Glutamatergic neuron (in vitro differentiated cells): Measurements from ENCODE around the gene AP5Z1. TPM values are rescaled to one million over a fixed set of nuclear protein-coding genes. Genes with fewer than 3 reads are reported as not detected.

Experiments used
- DNase-seq: peaks from one replicate; pipeline ENCODE4 v3.0.0; 2022
- H3K27ac Mint-ChIP-seq: one replicate; pipeline ENCODE4 v1.8.0; 2020; ENCODE audit warnings: mild to moderate bottlenecking, mixed read lengths, inconsistent platforms; ENCODE audit not compliant: unreplicated experiment
- H3K27me3 Mint-ChIP-seq: one replicate; pipeline ENCODE4 v1.8.0; 2020; ENCODE audit warnings: mild to moderate bottlenecking, moderate library complexity, mixed read lengths, inconsistent platforms; ENCODE audit not compliant: unreplicated experiment
- H3K36me3 Mint-ChIP-seq: one replicate; pipeline ENCODE4 v1.8.0; 2020; ENCODE audit warnings: mild to moderate bottlenecking, mixed read lengths, inconsistent platforms; ENCODE audit not compliant: unreplicated experiment
- H3K4me1 Mint-ChIP-seq: one replicate; pipeline ENCODE4 v1.8.0; 2020; ENCODE audit warnings: mild to moderate bottlenecking, low read depth, mixed read lengths, inconsistent platforms; ENCODE audit not compliant: unreplicated experiment
- H3K4me3 Mint-ChIP-seq: one replicate; pipeline ENCODE4 v1.8.0; 2020; ENCODE audit warnings: mild to moderate bottlenecking, mixed read lengths, inconsistent platforms; ENCODE audit not compliant: unreplicated experiment
- H3K9me3 Mint-ChIP-seq: one replicate; pipeline ENCODE4 v1.8.0; 2020; ENCODE audit warnings: mild to moderate bottlenecking, moderate library complexity, mixed read lengths, inconsistent platforms; ENCODE audit not compliant: unreplicated experiment
- total RNA-seq: library from RNA; stranded (reverse); fragmentation: NEBNext Ultra II Directional; extraction: Animal tissue kit (Norgen Biotek cat#: 25700); gene quantifications from one replicate; pipeline ENCODE4 v1.2.1, GENCODE V29; 2021; ENCODE audit not compliant: unreplicated experiment
- TF ChIP-seq, protein P1 (sequence below): fragments of 200-600 bp; sonication (generic); IDR thresholded peaks from one replicate; pipeline ENCODE4 v1.5.0; 2021; ENCODE audit not compliant: partially characterized antibody, unreplicated experiment

AP5Z1 gene
- total RNA-seq, 1 donor from 2014 or later, result 49.8 TPM

DNA sequence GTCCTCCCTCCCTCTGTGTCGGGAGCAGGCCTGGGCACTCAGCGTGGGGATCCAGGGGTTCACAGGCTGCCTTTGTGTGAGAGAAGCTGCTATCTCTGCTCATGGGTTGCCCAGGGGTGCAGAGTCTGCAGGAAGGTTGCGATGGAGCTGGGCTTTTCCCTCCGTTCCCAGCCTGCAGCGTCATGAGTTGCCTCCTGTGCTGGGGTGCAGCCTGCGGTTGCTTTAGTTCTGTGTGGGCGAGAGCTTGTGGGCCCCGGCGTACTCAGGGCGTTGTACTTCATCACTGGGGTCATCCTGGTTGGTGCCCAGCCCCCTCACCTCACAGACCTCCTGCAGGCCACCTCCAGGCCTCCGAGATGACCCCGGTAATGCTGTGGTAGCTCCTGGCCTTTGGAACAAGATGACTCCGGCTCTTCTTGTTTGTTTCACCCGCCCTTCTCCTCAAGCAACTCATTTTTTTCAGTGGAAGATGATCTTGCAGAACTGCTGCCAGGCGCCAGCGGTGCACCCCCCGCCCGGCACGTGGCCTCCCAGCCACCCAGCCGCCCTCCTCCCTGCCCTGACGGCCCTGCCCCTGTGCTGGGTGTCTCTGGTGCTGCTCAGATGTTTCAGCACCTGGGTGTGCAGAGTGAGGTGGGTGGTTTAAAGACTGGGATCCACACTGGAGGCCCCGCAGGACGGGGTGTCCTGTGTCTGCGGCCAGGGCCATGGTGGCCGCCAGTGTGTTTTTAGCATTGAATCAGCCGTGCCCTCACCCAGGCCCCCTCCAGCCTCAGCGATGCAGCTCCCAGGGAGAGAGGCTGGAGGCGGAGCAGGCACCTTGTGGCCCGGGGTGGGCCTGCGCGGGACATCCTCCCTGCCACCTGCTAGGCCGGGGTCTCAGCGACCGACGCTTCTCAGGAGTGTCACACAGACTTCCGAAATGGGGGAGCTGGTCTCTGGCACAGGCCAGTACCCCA is 7.2 kb downstream of the AP5Z1 start:
- H3K36me3 Mint-ChIP-seq, result no peaks in the 10 kb centered on the region

GRCh38 chr7:4783292-4783652 is 7.8 kb downstream of the AP5Z1 start:
- DNase-seq, result peak; percentile 13
- Mint-ChIP-seq H3K27me3 (peaks cover 3% of the 10 kb centered on the region), H3K36me3 (no peaks in the 10 kb centered on the region), H3K9me3 (peaks cover 8% of the 10 kb centered on the region), H3K4me1 (no peaks in the 10 kb centered on the region), H3K4me3 (no peak overlapping the region), H3K27ac (no peak overlapping the region)
- TF ChIP-seq, protein P1, sequence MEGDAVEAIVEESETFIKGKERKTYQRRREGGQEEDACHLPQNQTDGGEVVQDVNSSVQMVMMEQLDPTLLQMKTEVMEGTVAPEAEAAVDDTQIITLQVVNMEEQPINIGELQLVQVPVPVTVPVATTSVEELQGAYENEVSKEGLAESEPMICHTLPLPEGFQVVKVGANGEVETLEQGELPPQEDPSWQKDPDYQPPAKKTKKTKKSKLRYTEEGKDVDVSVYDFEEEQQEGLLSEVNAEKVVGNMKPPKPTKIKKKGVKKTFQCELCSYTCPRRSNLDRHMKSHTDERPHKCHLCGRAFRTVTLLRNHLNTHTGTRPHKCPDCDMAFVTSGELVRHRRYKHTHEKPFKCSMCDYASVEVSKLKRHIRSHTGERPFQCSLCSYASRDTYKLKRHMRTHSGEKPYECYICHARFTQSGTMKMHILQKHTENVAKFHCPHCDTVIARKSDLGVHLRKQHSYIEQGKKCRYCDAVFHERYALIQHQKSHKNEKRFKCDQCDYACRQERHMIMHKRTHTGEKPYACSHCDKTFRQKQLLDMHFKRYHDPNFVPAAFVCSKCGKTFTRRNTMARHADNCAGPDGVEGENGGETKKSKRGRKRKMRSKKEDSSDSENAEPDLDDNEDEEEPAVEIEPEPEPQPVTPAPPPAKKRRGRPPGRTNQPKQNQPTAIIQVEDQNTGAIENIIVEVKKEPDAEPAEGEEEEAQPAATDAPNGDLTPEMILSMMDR, result no peak

More for the DNA sequence above, 7.2 kb downstream of the AP5Z1 start:
- no peaks in the 10 kb centered on the region for H3K4me1 Mint-ChIP-seq
- H3K27me3 Mint-ChIP-seq, result peaks cover 5% of the 10 kb centered on the region
- TF ChIP-seq, protein P1, result no peak
- DNase-seq, result no peak
- H3K4me3 Mint-ChIP-seq, result no peak overlapping the region
- H3K27ac Mint-ChIP-seq, result no peak overlapping the region
- H3K9me3 Mint-ChIP-seq, result peaks cover 8% of the 10 kb centered on the region

- H3K36me3 Mint-ChIP-seq, result no peaks in the 10 kb centered on the region
- no peaks in the 10 kb centered on the region for H3K4me1 Mint-ChIP-seq
- H3K27ac Mint-ChIP-seq, result no peak overlapping the region
- H3K27me3 Mint-ChIP-seq, result peaks cover 3% of the 10 kb centered on the region
- H3K4me3 Mint-ChIP-seq, result no peak overlapping the region
- TF ChIP-seq, protein P1, result no peak
- DNase-seq, result peak; percentile 14
- H3K9me3 Mint-ChIP-seq, result peaks cover 8% of the 10 kb centered on the region
Observed at GRCh38 chr7:4783762-4784351, 8.4 kb downstream of the AP5Z1 start.

GRCh38 chr7:4784799-4785198 is 9.4 kb downstream of the AP5Z1 start:
- Mint-ChIP-seq H3K9me3 (peaks cover 8% of the 10 kb centered on the region), H3K27me3 (peaks cover 4% of the 10 kb centered on the region), H3K4me3 (no peak overlapping the region), H3K4me1 (no peaks in the 10 kb centered on the region), H3K27ac (no peak overlapping the region), H3K36me3 (no peaks in the 10 kb centered on the region)
- no peak for DNase-seq
- TF ChIP-seq, protein P1, result no peak

- peaks cover 4% of the 10 kb centered on the region for H3K27me3 Mint-ChIP-seq
- no peak for DNase-seq
- no peaks in the 10 kb centered on the region for H3K4me1 Mint-ChIP-seq
- TF ChIP-seq, protein P1, result no peak
- H3K4me3 Mint-ChIP-seq, result no peak overlapping the region
- H3K9me3 Mint-ChIP-seq, result peaks cover 10% of the 10 kb centered on the region
- H3K36me3 Mint-ChIP-seq, result no peaks in the 10 kb centered on the region
- H3K27ac Mint-ChIP-seq, result no peak overlapping the region
Observed at GRCh38 chr7:4785371-4785770, 9.9 kb downstream of the AP5Z1 start.
